HG03280 (cell line): ENCODE results near the gene FOSL1.

Experiments
- ATAC-seq: cut with Tn5 transposase; IDR thresholded peaks from one replicate; pipeline ENCODE4 v1.9.1; 2021; ENCODE audit warnings: mild to moderate bottlenecking, moderate library complexity; ENCODE audit not compliant: unreplicated experiment

FOSL1 gene

GRCh38 chr11:65882120-65883057 lies 17.8 kb downstream of the FOSL1 start:
- ATAC-seq: no peak

DNA sequence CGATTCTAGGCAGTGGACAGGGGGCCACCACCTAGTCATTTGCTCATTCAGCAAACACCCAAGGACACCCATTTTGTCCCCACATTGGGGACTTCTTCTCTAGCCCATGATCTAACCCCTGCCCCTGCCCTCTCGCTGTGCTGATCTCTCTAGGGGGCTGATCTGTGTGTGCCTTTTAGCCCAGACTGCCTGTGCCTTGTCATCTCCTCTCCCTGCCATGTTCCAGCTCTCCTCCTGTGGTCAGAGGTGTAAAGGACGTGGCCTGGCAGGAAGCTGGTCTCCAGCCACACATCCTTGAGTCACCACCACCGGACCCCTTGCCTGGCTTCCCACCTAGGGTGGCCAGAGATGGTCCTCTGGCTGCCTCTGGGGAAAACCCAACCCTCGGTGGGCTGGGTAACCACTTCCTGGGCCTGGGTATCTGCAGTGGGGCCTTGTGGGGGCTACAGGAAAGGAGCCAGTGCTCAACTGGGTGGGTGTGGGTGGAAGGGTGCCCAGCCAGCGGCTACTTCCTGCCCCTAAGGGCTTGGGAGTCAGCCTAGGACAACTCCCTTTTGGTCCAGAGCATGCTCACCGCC lies 19.3 kb downstream of the FOSL1 start:
- no peak for ATAC-seq

GRCh38 chr11:65880027-65880426 lies 20.2 kb downstream of the FOSL1 start:
- no peak for ATAC-seq

DNA sequence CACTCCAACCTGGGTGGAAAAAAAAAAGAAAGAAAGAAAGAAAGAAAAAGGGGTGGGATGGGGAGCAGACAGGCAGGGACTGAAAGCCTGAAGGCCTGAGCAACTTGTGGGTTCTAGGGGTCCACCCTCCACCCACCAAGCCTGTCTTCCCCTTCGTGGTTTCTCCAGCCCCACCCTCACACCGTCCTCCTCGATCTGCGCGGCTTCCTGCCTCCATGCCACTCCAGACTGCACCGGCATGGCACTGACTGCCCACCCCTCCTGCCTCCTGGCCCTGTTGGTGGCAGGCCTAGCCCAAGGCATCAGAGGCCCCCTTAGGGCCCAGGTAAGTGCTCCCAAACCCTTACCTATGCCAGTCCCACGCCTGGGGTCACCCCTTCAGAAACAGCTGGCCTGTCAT lies 20.6 kb downstream of the FOSL1 start, which contains the start of gene CTSW:
TSS of gene CTSW (plus strand) at position 221 of the 400 bp plus-strand sequence. CDS start at position 239, 18 bp downstream.
- ATAC-seq: no peak

- ATAC-seq: peak; percentile 83
These were observed 26.7 kb downstream of the FOSL1 start for GRCh38 chr11:65873318-65874156.

- no peak for ATAC-seq
These were observed 27.4 kb downstream of the FOSL1 start, which contains the start of gene EFEMP2 for GRCh38 chr11:65872586-65873317. Gene EFEMP2 (minus strand): TSS chr11:65872800. CDS start chr11:65872354, 446 bp downstream.

- no peak for ATAC-seq
These were observed 28.2 kb downstream of the FOSL1 start for GRCh38 chr11:65871811-65872548.

DNA sequence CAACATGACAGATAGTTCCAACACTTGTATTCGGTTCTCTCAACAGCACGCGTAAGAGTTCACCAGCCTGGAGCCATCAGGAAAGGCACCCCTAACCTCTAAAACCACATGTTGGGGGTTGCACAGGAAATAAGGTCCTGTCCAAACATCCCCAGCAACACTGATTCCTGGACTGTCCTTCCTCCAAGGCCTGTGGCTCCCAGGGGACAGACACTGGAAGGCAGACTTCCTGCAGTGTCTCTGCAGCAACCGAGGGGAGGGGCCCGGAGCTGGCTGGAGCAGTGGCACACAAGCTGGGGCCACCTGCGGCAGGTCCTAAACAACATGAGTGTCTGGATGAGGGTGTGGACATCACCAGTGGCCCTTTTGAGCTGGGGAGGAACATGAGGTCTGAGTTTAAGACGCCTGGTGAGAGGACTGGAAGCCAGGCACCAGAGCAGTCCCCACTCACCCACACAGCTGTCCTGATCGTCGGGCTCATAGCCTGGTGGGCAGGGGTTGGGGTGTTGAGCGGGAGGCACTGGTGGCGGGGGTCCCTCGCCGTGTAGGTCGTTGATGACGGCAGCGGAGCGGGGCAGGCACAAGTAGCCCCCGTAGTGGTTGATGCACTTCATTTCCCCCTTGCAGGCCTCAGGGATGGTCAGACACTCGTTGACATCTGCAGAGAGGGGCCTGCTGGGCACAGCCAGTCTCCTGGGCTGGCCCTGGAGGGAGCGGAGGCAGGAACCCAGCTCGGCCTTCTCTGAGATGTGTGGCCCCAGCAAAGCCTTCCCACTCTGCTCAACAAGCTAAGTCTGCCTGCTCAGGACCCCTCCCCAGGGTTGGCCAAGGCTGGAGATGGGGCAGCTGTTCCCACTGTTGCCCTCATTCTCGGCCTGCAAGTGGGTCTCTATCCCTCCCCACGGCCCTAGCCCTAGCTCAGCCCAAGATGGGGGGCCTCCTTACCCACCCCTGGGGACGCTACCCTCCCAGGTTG lies 29.2 kb downstream of the FOSL1 start:
- ATAC-seq: no peak

- no peak for ATAC-seq
These were observed 29.9 kb downstream of the FOSL1 start for GRCh38 chr11:65870307-65870658.

DNA sequence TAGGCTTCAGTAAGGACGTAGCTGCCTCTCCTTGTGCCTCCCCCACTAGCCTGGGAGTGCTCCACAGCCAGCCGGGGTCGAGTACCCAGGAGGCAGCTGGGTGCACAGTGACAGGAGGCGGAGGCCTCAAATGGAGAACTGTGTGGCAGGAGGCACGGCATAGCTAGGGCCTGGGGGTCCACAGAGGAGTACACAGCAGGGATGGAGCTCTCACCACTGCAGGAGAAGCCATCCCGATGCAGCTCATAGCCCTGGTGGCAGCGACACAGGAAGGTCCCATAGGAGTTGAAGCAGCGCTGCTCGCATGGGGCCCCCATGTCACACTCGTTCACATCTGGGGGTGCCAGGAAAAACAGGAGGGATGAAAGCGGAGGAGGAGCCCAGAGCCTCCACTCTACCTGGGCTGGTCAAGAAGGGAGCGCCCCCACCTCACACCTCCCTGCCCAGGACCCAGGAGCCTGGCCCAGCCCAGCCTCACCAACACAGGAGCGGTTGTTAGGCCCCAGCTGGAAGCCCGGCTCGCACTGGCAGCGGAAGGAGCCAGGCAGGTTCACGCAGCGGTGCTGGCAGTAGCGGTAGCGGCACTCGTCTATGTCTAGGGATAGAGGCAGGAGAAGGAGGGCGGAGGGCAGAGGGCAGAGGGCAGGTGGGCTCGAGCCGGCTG lies 30.4 kb downstream of the FOSL1 start:
- no peak for ATAC-seq

GRCh38 chr11:65868907-65869306 lies 31.3 kb downstream of the FOSL1 start:
- no peak for ATAC-seq

DNA sequence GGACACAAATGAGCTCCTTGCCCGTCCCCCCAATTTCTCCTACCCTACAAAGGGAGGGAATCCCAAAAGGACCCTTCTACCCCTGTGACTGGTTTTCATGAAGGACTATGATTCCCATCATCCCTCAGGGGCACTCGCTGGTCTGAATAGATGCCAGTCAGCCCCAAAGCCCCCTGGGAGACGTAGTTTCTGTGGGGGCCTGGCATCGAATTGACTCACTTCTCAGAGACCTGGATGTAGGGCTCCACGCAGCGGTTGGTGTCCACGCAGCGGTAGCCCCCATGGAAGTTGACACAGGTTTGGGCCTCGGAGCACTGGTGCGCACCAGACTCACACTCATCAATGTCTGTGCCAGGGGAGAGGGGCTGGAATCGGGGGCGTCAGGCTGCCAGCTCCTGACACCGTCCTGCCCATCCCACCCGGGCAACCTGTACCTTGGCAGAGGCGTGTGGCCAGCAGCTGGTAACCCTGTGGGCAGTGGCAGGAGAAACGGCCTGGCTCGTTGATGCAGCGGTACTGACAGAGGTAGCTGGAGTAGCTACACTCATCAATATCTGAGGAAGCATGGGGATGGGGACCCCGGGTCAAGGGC lies 32.0 kb downstream of the FOSL1 start:
- ATAC-seq: no peak

DNA sequence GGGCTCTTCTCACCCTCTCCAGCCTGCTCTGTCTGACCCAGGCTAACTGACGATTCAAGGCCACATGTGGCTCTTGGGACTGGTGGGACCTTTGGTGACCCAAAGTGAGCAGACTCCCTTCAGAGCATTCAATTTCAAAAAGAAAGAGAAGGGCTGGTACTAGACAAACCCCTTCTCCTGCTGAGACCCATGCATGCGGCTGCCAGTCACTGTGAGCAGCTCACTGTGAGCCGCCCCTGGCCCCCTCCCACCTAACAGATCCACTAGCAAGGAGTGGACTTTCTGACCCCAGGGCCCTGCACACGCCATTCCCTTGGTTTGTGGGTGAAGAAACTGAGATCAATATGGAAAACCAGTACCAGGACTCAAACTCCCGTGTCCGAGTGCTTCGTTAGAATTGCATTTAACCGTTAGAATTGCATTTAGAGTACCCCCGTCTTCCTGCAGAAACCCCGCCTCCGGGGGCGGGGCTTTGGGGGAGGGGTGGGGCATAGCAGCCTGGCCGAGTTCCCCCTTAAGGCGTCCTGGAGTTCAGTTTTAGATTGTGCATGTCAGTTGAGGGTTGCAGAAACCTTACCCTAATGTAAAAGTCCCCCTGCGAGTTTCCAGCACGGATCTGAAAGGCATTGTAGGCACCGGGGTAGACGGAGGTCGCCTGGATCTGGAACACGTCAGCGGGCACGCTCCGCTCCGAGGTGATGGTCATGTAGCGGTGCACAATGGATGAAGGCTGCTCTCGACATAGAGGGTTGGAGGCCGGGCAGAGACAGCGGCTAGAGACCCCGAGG lies 32.7 kb downstream of the FOSL1 start:
- no peak for ATAC-seq

GRCh38 chr11:65866509-65867283 lies 33.5 kb downstream of the FOSL1 start:
- no peak for ATAC-seq

GRCh38 chr11:65865550-65866172 lies 34.5 kb downstream of the FOSL1 start:
- ATAC-seq: no peak
